CD4-positive, alpha-beta T cell (primary cell): ENCODE data around the gene IGFBP7. TPM values are rescaled to one million over a fixed set of nuclear protein-coding genes. Genes with fewer than 3 reads are reported as not detected.
"Not testable (repeated sequence)": the region's sequence is repeated elsewhere in the genome, so short reads cannot be mapped to it uniquely, and the experiment has no call there.

Experiments used
- ATAC-seq: fragments of 200-7000 bp; cut with Tn5 transposase; one replicate; pipeline ENCODE4 v1.10.0; 2022; ENCODE audit warnings: mild to moderate bottlenecking; ENCODE audit not compliant: poor library complexity
- CTCF ChIA-PET: fragments of 350-600 bp; sonication (Branson Sonifier 250); formaldehyde crosslinking; loops from one replicate; lab custom pipeline; 2021; ENCODE audit warnings: antibody characterized with exemption, inconsistent platforms; lab: Charles Lee
- POLR2A ChIA-PET: fragments of 350-600 bp; sonication (Branson Sonifier 250); formaldehyde crosslinking; loops from one replicate; lab custom pipeline; 2021; ENCODE audit warnings: antibody characterized with exemption, inconsistent platforms; lab: Charles Lee
- DNase-seq, 14 experiments: peaks; one replicate each; pipeline ENCODE4 v3.0.0-alpha.2; 2013 to 2020; ENCODE audit warnings: mixed read lengths in 2 of 14
- H3K27ac ChIP-seq, 2 donors: one replicate each; pipeline versions ENCODE4 v1.5.1 to v1.7.0; 2013; ENCODE audit warnings: low read length in 2 of 2, low read depth in 1 of 2, mild to moderate bottlenecking in 1 of 2
- H3K27me3 ChIP-seq, 2 experiments: 1 replicate in 1 of 2; 2 replicates in 1 of 2; pipeline versions ENCODE4 v1.6.1 to v1.7.0; 2013; ENCODE audit warnings: low read length in 2 of 2, control low read depth in 1 of 2, mild to moderate bottlenecking in 1 of 2, moderate library complexity in 1 of 2; ENCODE audit not compliant: insufficient read depth in 2 of 2, control insufficient read depth in 1 of 2
- H3K36me3 ChIP-seq: one replicate; pipeline ENCODE4 v1.6.1; 2013; ENCODE audit warnings: low read length, control low read depth; ENCODE audit not compliant: insufficient read depth
- H3K4me1 ChIP-seq: one replicate; pipeline ENCODE4 v1.6.1; 2013; ENCODE audit warnings: low read length, control low read depth; ENCODE audit not compliant: insufficient read depth
- H3K4me3 ChIP-seq: one replicate; pipeline ENCODE4 v1.5.1; 2013; ENCODE audit warnings: mild to moderate bottlenecking, low read length, moderate library complexity
- H3K9me3 ChIP-seq, 2 experiments: 1 replicate in 1 of 2; 2 replicates in 1 of 2; pipeline versions ENCODE4 v1.6.1 to v1.7.0; 2013; ENCODE audit warnings: low read length in 2 of 2, mild to moderate bottlenecking in 2 of 2, control low read depth in 1 of 2, moderate library complexity in 1 of 2; ENCODE audit not compliant: control insufficient read depth in 1 of 2, insufficient read depth in 1 of 2
- H3K27ac Mint-ChIP-seq: one replicate; pipeline ENCODE4 v1.8.0; 2020; ENCODE audit warnings: mixed read lengths
- H3K27me3 Mint-ChIP-seq: one replicate; pipeline ENCODE4 v1.8.0; 2021; ENCODE audit warnings: mixed read lengths
- H3K36me3 Mint-ChIP-seq: one replicate; pipeline ENCODE4 v1.8.0; 2021; ENCODE audit warnings: low read depth, mixed read lengths
- H3K4me1 Mint-ChIP-seq: one replicate; pipeline ENCODE4 v1.8.0; 2021; ENCODE audit warnings: low read depth, mixed read lengths
- H3K4me3 Mint-ChIP-seq: one replicate; pipeline ENCODE4 v1.8.0; 2020; ENCODE audit warnings: mild to moderate bottlenecking, mixed read lengths
- H3K9me3 Mint-ChIP-seq: one replicate; pipeline ENCODE4 v1.8.0; 2020; ENCODE audit warnings: mixed read lengths
- intact Hi-C, 2 experiments: fragments of 100-400 bp; cut with DNase I in 1 of 2; cut with micrococcal nuclease in 1 of 2; formaldehyde crosslinking; loops; one replicate each; pipeline versions ENCODE4 v1.15.1 to v1.9.0; 2023 to 2025; cut with DNase I, micrococcal nuclease
- total RNA-seq, 174 experiments: library from RNA in 2 of 174; stranded (reverse) in 2 of 174; gene quantifications; one replicate each; pipeline ENCODE4 v1.2.3 and lab custom pipeline; 2021 to 2026
- TF ChIP-seq, protein P1 (sequence below): fragments of 200-600 bp; IDR thresholded peaks from one replicate; pipeline ENCODE4 v1.8.0; 2022; ENCODE audit warnings: antibody characterized with exemption, mild to moderate bottlenecking

Gene IGFBP7
- total RNA-seq, 2 experiments from 2014 or later = 0.45 TPM; not detected in 1

GRCh38 chr4:57064120-57064519 lies 46.1 kb downstream of the IGFBP7 start:
- intact Hi-C loops = no loop called here
- Mint-ChIP-seq H3K27ac (no peak overlapping the region), H3K27me3 (peaks cover 9% of the 10 kb centered on the region), H3K9me3 (no peaks in the 10 kb centered on the region), H3K36me3 (no peaks in the 10 kb centered on the region), H3K4me1 (no peaks in the 10 kb centered on the region), H3K4me3 (no peak overlapping the region)
- Histone ChIP-seq H3K4me1 (no peaks in the 10 kb centered on the region), H3K9me3 (no peaks in the 10 kb centered on the region), H3K4me3 (no peak overlapping the region), H3K27me3 (no peaks in the 10 kb centered on the region), H3K36me3 (no peaks in the 10 kb centered on the region), H3K27ac (no peak overlapping the region)
- no peak for DNase-seq
- POLR2A ChIA-PET = no interaction called here
- CTCF ChIA-PET = no interaction called here
- no peak for ATAC-seq
- TF ChIP-seq, protein P1, sequence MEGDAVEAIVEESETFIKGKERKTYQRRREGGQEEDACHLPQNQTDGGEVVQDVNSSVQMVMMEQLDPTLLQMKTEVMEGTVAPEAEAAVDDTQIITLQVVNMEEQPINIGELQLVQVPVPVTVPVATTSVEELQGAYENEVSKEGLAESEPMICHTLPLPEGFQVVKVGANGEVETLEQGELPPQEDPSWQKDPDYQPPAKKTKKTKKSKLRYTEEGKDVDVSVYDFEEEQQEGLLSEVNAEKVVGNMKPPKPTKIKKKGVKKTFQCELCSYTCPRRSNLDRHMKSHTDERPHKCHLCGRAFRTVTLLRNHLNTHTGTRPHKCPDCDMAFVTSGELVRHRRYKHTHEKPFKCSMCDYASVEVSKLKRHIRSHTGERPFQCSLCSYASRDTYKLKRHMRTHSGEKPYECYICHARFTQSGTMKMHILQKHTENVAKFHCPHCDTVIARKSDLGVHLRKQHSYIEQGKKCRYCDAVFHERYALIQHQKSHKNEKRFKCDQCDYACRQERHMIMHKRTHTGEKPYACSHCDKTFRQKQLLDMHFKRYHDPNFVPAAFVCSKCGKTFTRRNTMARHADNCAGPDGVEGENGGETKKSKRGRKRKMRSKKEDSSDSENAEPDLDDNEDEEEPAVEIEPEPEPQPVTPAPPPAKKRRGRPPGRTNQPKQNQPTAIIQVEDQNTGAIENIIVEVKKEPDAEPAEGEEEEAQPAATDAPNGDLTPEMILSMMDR = no peak

GRCh38 chr4:57063518-57063917 lies 46.7 kb downstream of the IGFBP7 start:
- intact Hi-C loops = no loop called here
- no peak overlapping the region for H3K27ac Mint-ChIP-seq
- Histone ChIP-seq H3K9me3 (no peaks in the 10 kb centered on the region), H3K36me3 (no peaks in the 10 kb centered on the region), H3K4me1 (no peaks in the 10 kb centered on the region), H3K27ac (no peak overlapping the region), H3K27me3 (no peaks in the 10 kb centered on the region), H3K4me3 (no peak overlapping the region)
- ATAC-seq (no peak), DNase-seq (no peak)
- POLR2A ChIA-PET = no interaction called here
- H3K36me3 Mint-ChIP-seq = no peaks in the 10 kb centered on the region
- no peaks in the 10 kb centered on the region for H3K4me1 Mint-ChIP-seq
- CTCF ChIA-PET = no interaction called here
- H3K27me3 Mint-ChIP-seq = peaks cover 13% of the 10 kb centered on the region
- no peaks in the 10 kb centered on the region for H3K9me3 Mint-ChIP-seq
- TF ChIP-seq, protein P1 = no peak
- H3K4me3 Mint-ChIP-seq = no peak overlapping the region

DNA sequence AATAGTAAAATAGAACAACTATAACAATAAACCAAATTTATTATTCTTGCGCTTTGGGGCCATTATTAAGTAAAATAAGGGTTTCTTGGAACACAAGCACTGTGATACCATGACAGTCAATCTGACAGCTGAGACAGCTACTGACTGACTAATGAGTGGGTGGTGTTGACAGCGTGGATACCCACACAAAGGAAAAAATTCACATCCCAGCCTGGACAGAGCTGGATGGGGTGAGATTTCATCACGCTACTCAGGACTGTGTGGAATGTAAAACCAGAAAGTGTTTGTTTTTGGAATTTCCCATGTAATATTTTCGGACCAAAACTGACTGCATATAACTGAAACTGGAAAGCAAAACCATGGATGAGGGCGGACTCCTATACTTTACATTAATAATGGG lies 48.8 kb downstream of the IGFBP7 start:
- Mint-ChIP-seq H3K9me3 (no peaks in the 10 kb centered on the region), H3K36me3 (no peaks in the 10 kb centered on the region), H3K27ac (no peak overlapping the region), H3K4me3 (no peak overlapping the region), H3K27me3 (peaks cover 21% of the 10 kb centered on the region), H3K4me1 (no peaks in the 10 kb centered on the region)
- no peak for DNase-seq
- no peak for ATAC-seq
- intact Hi-C loops = no loop called here
- ChIA-PET CTCF (no interaction called here), POLR2A (no interaction called here)
- TF ChIP-seq, protein P1 = no peak
- Histone ChIP-seq H3K4me3 (no peak overlapping the region), H3K27ac (no peak overlapping the region), H3K27me3 (peaks cover 4 to 9% of the 10 kb centered on the region in 2 experiments), H3K9me3 (no peaks in the 10 kb centered on the region), H3K36me3 (no peaks in the 10 kb centered on the region), H3K4me1 (no peaks in the 10 kb centered on the region)

- intact Hi-C loops, H3K36me3 ChIP-seq, CTCF ChIA-PET, H3K4me1 Mint-ChIP-seq, DNase-seq, ATAC-seq, H3K4me3 ChIP-seq, H3K9me3 ChIP-seq, H3K4me3 Mint-ChIP-seq, H3K27ac ChIP-seq, H3K9me3 Mint-ChIP-seq, H3K4me1 ChIP-seq, H3K27ac Mint-ChIP-seq, POLR2A ChIA-PET, H3K36me3 Mint-ChIP-seq: not testable (repeated sequence)
- H3K27me3 Mint-ChIP-seq = peaks cover 26% of the 10 kb centered on the region
- H3K27me3 ChIP-seq = peaks cover 4 to 16% of the 10 kb centered on the region in 2 experiments
Observed at GRCh38 chr4:57060717-57061067, 49.5 kb downstream of the IGFBP7 start.
